Fibroblast of pulmonary artery (primary cell): ENCODE data around the gene EGFR.

Experiments
- DNase-seq: peaks from one replicate; pipeline ENCODE4 v3.0.0-alpha.2; 2010; ENCODE audit warnings: low read depth
- H3K4me3 ChIP-seq: replicated peaks from 2 replicates; pipeline ENCODE4 v1.5.1; 2011; ENCODE audit warnings: low read depth, mild to moderate bottlenecking, control low read depth, low read length, moderate library complexity
- CTCF ChIP-seq: IDR thresholded peaks from 2 replicates; pipeline ENCODE4 v1.5.1; 2011; ENCODE audit warnings: mild to moderate bottlenecking, control low read depth, low read length, inconsistent platforms; ENCODE audit errors: missing control alignments

Gene EGFR

GRCh38 chr7:55100544-55101327, 81.9 kb downstream of the EGFR start:
- no peak for TF ChIP-seq CTCF
- no peak overlapping the region for H3K4me3 ChIP-seq
- no peak for DNase-seq

- no peak for TF ChIP-seq CTCF
Observed at GRCh38 chr7:55101359-55101758, 82.5 kb downstream of the EGFR start.

GRCh38 chr7:55104123-55104522, 85.3 kb downstream of the EGFR start:
- no peak for TF ChIP-seq CTCF

More at GRCh38 chr7:55101359-55101758, 82.5 kb downstream of the EGFR start:
- no peak for DNase-seq
- no peak overlapping the region for H3K4me3 ChIP-seq

GRCh38 chr7:55104712-55105433, 86.1 kb downstream of the EGFR start:
- TF ChIP-seq CTCF, result no peak
- no peak for DNase-seq
- H3K4me3 ChIP-seq, result no peak overlapping the region

More at GRCh38 chr7:55104123-55104522, 85.3 kb downstream of the EGFR start:
- H3K4me3 ChIP-seq, result no peak overlapping the region
- DNase-seq, result no peak

GRCh38 chr7:55105952-55106351, 87.1 kb downstream of the EGFR start:
- H3K4me3 ChIP-seq, result no peak overlapping the region
- no peak for TF ChIP-seq CTCF
- DNase-seq, result no peak

- peak; percentile 53 for DNase-seq
- TF ChIP-seq CTCF, result no peak
Observed at GRCh38 chr7:55107946-55108345, 89.1 kb downstream of the EGFR start.

More at GRCh38 chr7:55107946-55108345, 89.1 kb downstream of the EGFR start:
- no peak overlapping the region for H3K4me3 ChIP-seq
